Natural killer cell (primary cell): Measurements from ENCODE around the gene RNF4. TPM values are rescaled to one million over a fixed set of nuclear protein-coding genes. Genes with fewer than 3 reads are reported as not detected.

Experiments used
- ATAC-seq, 3 donors: fragments of 150-1000 bp in 2 of 3; fragments of 200-7000 bp in 1 of 3; cut with Tn5 transposase; 1 replicate in 1 of 3; 2 replicates in 2 of 3; pipeline ENCODE4 v1.10.0; 2021; ENCODE audit warnings: mild to moderate bottlenecking in 2 of 3, moderate library complexity in 2 of 3
- DNase-seq, 2 donors: peaks; one replicate each; pipeline versions ENCODE4 v3.0.0 to v3.0.0-alpha.2; 2013 to 2021; ENCODE audit warnings: mixed read lengths in 1 of 2
- H3K27ac ChIP-seq: one replicate; pipeline ENCODE4 v1.5.1; 2013; ENCODE audit warnings: mild to moderate bottlenecking, low read length
- H3K27me3 ChIP-seq: one replicate; pipeline ENCODE4 v1.6.1; 2013; ENCODE audit warnings: low read length; ENCODE audit not compliant: control insufficient read depth, insufficient read depth
- H3K36me3 ChIP-seq: one replicate; pipeline ENCODE4 v1.6.1; 2013; ENCODE audit warnings: low read length; ENCODE audit not compliant: control insufficient read depth, insufficient read depth
- H3K4me1 ChIP-seq: one replicate; pipeline ENCODE4 v1.6.1; 2013; ENCODE audit warnings: low read length; ENCODE audit not compliant: control insufficient read depth, insufficient read depth
- H3K4me3 ChIP-seq: one replicate; pipeline ENCODE4 v1.5.1; 2013; ENCODE audit warnings: low read length
- H3K9me3 ChIP-seq: one replicate; pipeline ENCODE4 v1.6.1; 2013; ENCODE audit warnings: low read length; ENCODE audit not compliant: control insufficient read depth, insufficient read depth
- H3K27ac Mint-ChIP-seq, 2 donors: one replicate each; pipeline ENCODE4 v1.8.0; 2022; ENCODE audit warnings: mild to moderate bottlenecking in 2 of 2, mixed read lengths in 2 of 2, moderate library complexity in 1 of 2
- H3K27me3 Mint-ChIP-seq, 2 donors: one replicate each; pipeline ENCODE4 v1.8.0; 2022; ENCODE audit warnings: low read depth in 2 of 2, mixed read lengths in 2 of 2
- H3K36me3 Mint-ChIP-seq: one replicate; pipeline ENCODE4 v1.8.0; 2022; ENCODE audit warnings: mixed read lengths
- H3K4me1 Mint-ChIP-seq, 2 donors: one replicate each; pipeline ENCODE4 v1.8.0; 2022; ENCODE audit warnings: mixed read lengths in 2 of 2
- H3K4me3 Mint-ChIP-seq: one replicate; pipeline ENCODE4 v1.8.0; 2022; ENCODE audit warnings: mild to moderate bottlenecking, moderate library complexity, mixed read lengths
- H3K9me3 Mint-ChIP-seq, 2 donors: one replicate each; pipeline ENCODE4 v1.8.0; 2022; ENCODE audit warnings: mixed read lengths in 2 of 2
- WGBS: methylation state at CpG from one replicate; pipeline ENCODE4 v1.1.7; 2013; ENCODE audit warnings: missing lambda C conversion rate; ENCODE audit not compliant: insufficient coverage; 5-methylcytosine and 5-hydroxymethylcytosine counted together
- intact Hi-C: fragments of 100-400 bp; cut with micrococcal nuclease; formaldehyde crosslinking; loops from one replicate; pipeline ENCODE4 v1.14.2; 2022
- total RNA-seq, 4 donors: library from RNA; stranded (reverse); fragments of 120-200 nt in 1 of 4; gene quantifications; one replicate each; pipeline versions ENCODE4 v1.2.3 to v1.2.4, GENCODE V29; 2013 to 2022
- TF ChIP-seq, protein P1 (sequence below): fragments of 200-600 bp; IDR thresholded peaks from one replicate; pipeline ENCODE4 v1.8.0; 2022; ENCODE audit warnings: antibody characterized with exemption

The RNF4 gene
- total RNA-seq, 3 donors from 2014 or later (not counting 1 experiment from before 2014, with no cell fraction given) = 103 to 130 (median 123) TPM

DNA sequence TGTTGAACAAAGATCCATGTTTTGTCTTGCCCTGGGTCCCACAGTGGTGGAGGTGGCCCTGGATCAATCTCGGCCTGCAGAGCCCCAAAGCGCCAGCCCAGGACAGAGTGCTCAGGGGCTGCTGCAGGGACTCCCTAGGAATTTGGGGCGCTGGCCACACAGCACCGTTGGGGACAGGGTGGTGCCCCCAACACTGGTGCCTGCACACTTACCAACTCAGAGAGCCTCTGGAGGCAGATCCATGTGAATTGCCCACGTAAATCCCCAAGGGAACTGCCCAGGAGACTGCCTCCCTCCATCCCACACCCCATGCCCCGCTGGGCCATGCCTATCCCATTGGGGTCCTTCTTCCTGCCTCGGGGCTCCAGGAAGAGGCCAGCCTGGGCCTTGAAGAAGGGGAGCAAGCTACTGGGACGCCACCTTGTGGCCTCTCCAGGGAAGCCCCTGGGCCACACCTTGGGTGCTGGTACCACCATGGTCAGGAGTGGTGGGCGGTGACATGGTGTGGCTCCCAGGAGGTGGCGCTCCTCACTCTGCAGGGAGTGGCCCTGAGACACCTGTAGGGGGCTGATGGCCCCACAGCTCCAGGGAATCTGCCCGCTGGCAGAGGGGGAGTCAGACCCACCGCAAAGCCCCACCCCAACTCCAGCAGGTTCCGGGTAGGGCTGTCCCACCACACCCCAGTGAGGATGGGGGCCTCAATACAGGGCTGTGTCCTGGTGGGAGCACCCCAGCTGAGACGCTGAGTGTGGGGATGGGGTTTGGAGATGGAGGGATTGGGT, 27.3 kb upstream of the RNF4 start:
- 53% methylated on average over 14 of the region's 14 CpGs for WGBS
- Mint-ChIP-seq H3K27ac (no peak overlapping the region), H3K36me3 (no peaks in the 10 kb centered on the region), H3K4me3 (no peak overlapping the region), H3K4me1 (peaks cover 0 to 5% of the 10 kb centered on the region in 2 donors), H3K9me3 (no peaks in the 10 kb centered on the region), H3K27me3 (no peaks in the 10 kb centered on the region)
- H3K4me3 ChIP-seq = no peak overlapping the region
- H3K4me1 ChIP-seq = peaks cover 8% of the 10 kb centered on the region
- H3K36me3 ChIP-seq = no peaks in the 10 kb centered on the region
- peak; percentile 59 to 85 for DNase-seq
- intact Hi-C loops = loop anchor here (1.0 kb wide), 1 partner anchor 221 kb away; no protein-coding TSS in a partner anchor
- H3K27me3 ChIP-seq = no peaks in the 10 kb centered on the region
- TF ChIP-seq, protein P1, sequence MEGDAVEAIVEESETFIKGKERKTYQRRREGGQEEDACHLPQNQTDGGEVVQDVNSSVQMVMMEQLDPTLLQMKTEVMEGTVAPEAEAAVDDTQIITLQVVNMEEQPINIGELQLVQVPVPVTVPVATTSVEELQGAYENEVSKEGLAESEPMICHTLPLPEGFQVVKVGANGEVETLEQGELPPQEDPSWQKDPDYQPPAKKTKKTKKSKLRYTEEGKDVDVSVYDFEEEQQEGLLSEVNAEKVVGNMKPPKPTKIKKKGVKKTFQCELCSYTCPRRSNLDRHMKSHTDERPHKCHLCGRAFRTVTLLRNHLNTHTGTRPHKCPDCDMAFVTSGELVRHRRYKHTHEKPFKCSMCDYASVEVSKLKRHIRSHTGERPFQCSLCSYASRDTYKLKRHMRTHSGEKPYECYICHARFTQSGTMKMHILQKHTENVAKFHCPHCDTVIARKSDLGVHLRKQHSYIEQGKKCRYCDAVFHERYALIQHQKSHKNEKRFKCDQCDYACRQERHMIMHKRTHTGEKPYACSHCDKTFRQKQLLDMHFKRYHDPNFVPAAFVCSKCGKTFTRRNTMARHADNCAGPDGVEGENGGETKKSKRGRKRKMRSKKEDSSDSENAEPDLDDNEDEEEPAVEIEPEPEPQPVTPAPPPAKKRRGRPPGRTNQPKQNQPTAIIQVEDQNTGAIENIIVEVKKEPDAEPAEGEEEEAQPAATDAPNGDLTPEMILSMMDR = peak; percentile 76
- H3K27ac ChIP-seq = no peak overlapping the region
- H3K9me3 ChIP-seq = no peaks in the 10 kb centered on the region
- ATAC-seq = peak; percentile 82 to 98 (median 96)

DNA sequence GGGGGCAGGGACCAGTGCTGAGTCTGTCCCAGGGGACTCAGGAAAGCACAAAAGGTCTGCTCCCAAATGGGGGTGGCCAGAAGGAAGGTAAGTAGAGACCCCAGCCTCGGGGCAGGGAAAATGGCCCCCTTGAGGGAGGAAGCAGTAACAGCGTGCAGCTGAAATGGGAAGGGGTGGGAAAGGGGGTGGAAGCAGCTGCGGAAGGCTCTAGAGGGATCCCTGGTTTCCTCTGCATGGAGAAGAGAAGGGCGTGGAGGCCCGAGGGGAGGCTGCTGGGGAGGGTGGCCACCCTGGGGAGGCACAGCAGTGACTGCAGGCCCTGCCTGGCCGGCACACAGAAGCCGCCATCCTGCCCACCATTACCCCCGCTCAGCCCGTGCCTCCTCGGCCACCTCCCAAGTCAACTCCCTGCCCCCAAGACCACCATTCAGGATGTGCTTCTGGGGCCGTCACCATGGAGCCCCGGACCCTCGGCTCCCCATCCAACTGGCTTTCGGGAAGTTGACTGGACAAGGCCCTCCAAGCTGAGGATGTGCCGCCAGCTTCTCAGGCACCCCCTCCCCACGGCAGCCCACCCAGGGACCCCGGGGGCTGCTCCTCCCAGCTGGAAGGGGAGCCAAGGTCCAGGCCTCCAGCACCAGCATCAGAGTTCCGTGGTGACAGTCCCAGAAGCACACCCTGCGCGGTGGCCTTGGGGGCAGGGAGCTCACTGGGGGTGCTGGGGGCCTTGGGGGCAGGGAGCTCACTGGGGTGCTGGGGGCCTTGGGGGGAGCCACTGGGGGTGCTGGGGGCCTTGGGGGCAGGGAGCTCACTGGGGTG, 26.5 kb upstream of the RNF4 start:
- DNase-seq (no peak), ATAC-seq (no peak)
- H3K9me3 ChIP-seq = no peaks in the 10 kb centered on the region
- intact Hi-C loops = no loop called here
- TF ChIP-seq, protein P1 = no peak
- Mint-ChIP-seq H3K27ac (no peak overlapping the region), H3K4me3 (no peak overlapping the region), H3K9me3 (no peaks in the 10 kb centered on the region), H3K36me3 (no peaks in the 10 kb centered on the region), H3K4me1 (peaks cover 0 to 5% of the 10 kb centered on the region in 2 donors), H3K27me3 (no peaks in the 10 kb centered on the region)
- H3K4me1 ChIP-seq = peaks cover 8% of the 10 kb centered on the region
- no peak overlapping the region for H3K27ac ChIP-seq
- H3K27me3 ChIP-seq = no peaks in the 10 kb centered on the region
- H3K4me3 ChIP-seq = no peak overlapping the region
- WGBS = 88% methylated on average over 20 of the region's 20 CpGs
- H3K36me3 ChIP-seq = no peaks in the 10 kb centered on the region

DNA sequence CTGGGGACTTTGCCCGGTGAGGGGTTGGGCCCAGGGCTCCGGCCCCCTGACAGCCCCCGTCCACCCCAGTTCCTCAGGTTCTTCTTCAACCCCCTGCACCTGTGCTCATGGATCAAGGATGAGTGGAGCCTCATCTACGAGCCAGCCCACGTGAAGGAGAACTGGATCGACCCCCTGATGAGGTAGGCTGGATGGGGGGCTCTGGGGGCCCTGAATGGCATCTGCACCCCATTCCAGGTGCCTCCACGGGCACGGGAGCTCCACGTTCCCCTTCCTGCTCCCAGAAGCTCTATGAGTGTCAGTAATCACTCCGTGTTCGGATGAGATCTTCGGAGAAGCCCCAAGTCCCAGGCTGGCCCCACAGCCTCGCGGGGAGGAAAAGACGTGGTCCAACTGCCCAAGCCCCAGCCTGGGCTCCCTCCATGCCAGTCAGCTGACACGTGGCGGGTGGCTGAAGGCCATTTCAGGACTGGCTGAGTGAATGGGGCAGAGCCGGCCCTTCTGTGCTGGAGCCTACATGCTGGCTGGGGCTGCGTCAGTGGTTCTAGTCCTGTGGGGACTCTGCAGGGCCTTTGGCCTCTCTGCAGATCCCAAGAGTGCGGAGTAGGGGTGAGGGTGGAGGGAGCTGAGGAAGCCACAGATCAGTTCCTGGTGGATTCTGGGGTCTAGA, 25.7 kb upstream of the RNF4 start:
- ATAC-seq (no peak), DNase-seq (no peak)
- H3K27ac ChIP-seq = no peak overlapping the region
- 93% methylated on average over 20 of the region's 20 CpGs for WGBS
- Mint-ChIP-seq H3K4me3 (no peak overlapping the region), H3K27me3 (no peaks in the 10 kb centered on the region), H3K27ac (no peak overlapping the region), H3K36me3 (no peaks in the 10 kb centered on the region), H3K9me3 (no peaks in the 10 kb centered on the region), H3K4me1 (peaks cover 0 to 5% of the 10 kb centered on the region in 2 donors)
- H3K27me3 ChIP-seq = no peaks in the 10 kb centered on the region
- H3K4me1 ChIP-seq = peaks cover 8% of the 10 kb centered on the region
- H3K4me3 ChIP-seq = no peak overlapping the region
- no peaks in the 10 kb centered on the region for H3K9me3 ChIP-seq
- TF ChIP-seq, protein P1 = no peak
- H3K36me3 ChIP-seq = no peaks in the 10 kb centered on the region
- intact Hi-C loops = no loop called here
